ENCODE data around the gene COPS8. TPM values are rescaled to one million over a fixed set of nuclear protein-coding genes. Genes with fewer than 3 reads are reported as not detected.

Gene COPS8
- total RNA-seq, 1 experiment from 2014 or later, result 64.7 TPM

DNA sequence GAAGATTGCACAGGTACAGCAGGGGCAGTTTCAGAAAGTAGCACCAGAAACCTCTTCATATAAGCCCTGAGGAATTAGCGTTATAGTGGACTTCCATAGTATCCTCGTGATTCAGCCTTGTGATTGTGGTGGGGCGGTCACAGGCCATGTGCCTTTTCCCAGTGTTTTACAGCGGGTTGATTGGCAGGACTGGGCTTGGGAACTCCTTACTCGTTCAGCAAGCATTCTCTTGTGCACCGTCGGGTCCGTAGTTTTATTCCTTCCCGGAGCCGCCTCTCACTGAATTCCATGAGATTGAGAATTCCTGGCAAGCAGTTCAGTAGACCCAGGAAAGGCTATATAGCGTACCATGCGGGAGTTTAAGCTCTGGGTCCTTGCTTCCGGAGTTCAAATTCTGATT is 5.2 kb downstream of the COPS8 start:
- Histone ChIP-seq H3K79me2 (ENCODE audit: low read depth) (peaks cover 45% of the 10 kb centered on the region), H3K4me2 (no peak overlapping the region), H2AFZ (no peak overlapping the region), H3K27ac (no peak overlapping the region), H3K27me3 (ENCODE audit: insufficient read depth, low read depth) (no peaks in the 10 kb centered on the region), H3F3A (ENCODE audit: insufficient read depth, low read depth) (0 out of 2 replicates have a peak, but pooled peaks cover 4% of the 10 kb centered on the region), H3K4me3 (no peak overlapping the region), H3K9me2 (ENCODE audit: insufficient read depth) (no peaks in the 10 kb centered on the region), H3K9me3 (ENCODE audit: insufficient read depth, low read depth) (no peaks in the 10 kb centered on the region), H4K20me1 (ENCODE audit: insufficient read depth) (peaks cover 15% of the 10 kb centered on the region), H3K4me1 (replicated peaks; ENCODE audit: insufficient read depth) (peaks cover 10% of the 10 kb centered on the region; the same call in 1 of the 2 replicates), H3K36me3 (ENCODE audit: low read depth) (peaks cover 43% of the 10 kb centered on the region)
- intact Hi-C loops (cut with micrococcal nuclease; ENCODE audit: unreplicated experiment), result no loop called here
- no peak for TF ChIP-seq EZH2 (IDR thresholded peaks at IDR 0.05; ENCODE audit: low read depth)
- TF ChIP-seq, protein P1, sequence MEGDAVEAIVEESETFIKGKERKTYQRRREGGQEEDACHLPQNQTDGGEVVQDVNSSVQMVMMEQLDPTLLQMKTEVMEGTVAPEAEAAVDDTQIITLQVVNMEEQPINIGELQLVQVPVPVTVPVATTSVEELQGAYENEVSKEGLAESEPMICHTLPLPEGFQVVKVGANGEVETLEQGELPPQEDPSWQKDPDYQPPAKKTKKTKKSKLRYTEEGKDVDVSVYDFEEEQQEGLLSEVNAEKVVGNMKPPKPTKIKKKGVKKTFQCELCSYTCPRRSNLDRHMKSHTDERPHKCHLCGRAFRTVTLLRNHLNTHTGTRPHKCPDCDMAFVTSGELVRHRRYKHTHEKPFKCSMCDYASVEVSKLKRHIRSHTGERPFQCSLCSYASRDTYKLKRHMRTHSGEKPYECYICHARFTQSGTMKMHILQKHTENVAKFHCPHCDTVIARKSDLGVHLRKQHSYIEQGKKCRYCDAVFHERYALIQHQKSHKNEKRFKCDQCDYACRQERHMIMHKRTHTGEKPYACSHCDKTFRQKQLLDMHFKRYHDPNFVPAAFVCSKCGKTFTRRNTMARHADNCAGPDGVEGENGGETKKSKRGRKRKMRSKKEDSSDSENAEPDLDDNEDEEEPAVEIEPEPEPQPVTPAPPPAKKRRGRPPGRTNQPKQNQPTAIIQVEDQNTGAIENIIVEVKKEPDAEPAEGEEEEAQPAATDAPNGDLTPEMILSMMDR (conservative IDR thresholded peaks at IDR 0.05), result no peak
- DNase-seq, result no peak
- ChIA-PET CTCF (no interaction called here), POLR2A (ENCODE audit: unreplicated experiment) (no interaction called here)
- BruUV-seq (replicated peaks), result no TSS peak

DNA sequence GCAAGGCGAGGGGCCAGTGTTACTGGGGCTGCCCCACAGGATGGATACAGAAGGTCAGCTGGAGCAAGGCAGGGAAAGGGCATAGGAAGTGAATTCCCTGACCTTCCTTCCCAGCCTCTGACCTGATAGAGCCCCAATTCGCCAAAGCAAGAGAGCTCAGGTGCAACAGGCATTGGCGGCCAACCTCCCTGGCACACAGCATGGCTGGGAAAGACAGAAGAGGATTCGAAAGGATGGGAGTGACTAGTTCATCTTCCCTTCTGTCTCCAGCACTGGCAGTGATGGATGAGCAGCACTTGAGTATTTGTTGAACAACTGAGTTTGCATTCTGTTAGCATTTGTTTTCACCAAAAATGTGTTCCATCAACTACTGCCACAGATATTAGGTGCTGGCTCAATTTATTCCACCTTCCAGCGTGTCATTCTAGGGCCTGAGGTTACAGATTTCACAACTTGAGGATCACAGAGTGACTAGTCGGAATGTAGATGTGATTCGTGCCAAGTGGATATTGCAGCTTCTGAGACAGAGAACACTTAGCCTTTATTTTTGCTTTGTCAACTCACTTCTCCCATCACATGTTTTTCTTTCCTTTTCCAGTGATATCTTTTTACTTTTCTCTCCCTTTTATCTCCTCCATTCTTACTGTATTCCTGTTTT is 6.2 kb downstream of the COPS8 start:
- TF ChIP-seq, protein P1 (conservative IDR thresholded peaks at IDR 0.05), result no peak
- no peak for TF ChIP-seq EZH2 (IDR thresholded peaks at IDR 0.05; ENCODE audit: low read depth)
- peaks cover 46% of the 10 kb centered on the region for H3K36me3 ChIP-seq (ENCODE audit: low read depth)
- no peak overlapping the region for H3K4me3 ChIP-seq
- no peak overlapping the region for H3K4me2 ChIP-seq
- H3K9me2 ChIP-seq (ENCODE audit: insufficient read depth), result no peaks in the 10 kb centered on the region
- BruUV-seq (replicated peaks), result no TSS peak
- peaks cover 15% of the 10 kb centered on the region for H4K20me1 ChIP-seq (ENCODE audit: insufficient read depth)
- POLR2A ChIA-PET (ENCODE audit: unreplicated experiment), result no interaction called here
- H3K27me3 ChIP-seq (ENCODE audit: insufficient read depth, low read depth), result no peaks in the 10 kb centered on the region
- no peak overlapping the region for H3K27ac ChIP-seq
- H3K4me1 ChIP-seq (replicated peaks; ENCODE audit: insufficient read depth), result peaks cover 3% of the 10 kb centered on the region; the same call in 1 of the 2 replicates
- 0 out of 2 replicates have a peak, but pooled peaks cover 4% of the 10 kb centered on the region for H3F3A ChIP-seq (ENCODE audit: insufficient read depth, low read depth)
- peak in 1 of 2 experiments; percentile 35 for DNase-seq
- CTCF ChIA-PET, result no interaction called here
- H2AFZ ChIP-seq, result no peak overlapping the region
- H3K79me2 ChIP-seq (ENCODE audit: low read depth), result peaks cover 35% of the 10 kb centered on the region
- intact Hi-C loops (cut with micrococcal nuclease; ENCODE audit: unreplicated experiment), result no loop called here
- H3K9me3 ChIP-seq (ENCODE audit: insufficient read depth, low read depth), result no peaks in the 10 kb centered on the region

DNA sequence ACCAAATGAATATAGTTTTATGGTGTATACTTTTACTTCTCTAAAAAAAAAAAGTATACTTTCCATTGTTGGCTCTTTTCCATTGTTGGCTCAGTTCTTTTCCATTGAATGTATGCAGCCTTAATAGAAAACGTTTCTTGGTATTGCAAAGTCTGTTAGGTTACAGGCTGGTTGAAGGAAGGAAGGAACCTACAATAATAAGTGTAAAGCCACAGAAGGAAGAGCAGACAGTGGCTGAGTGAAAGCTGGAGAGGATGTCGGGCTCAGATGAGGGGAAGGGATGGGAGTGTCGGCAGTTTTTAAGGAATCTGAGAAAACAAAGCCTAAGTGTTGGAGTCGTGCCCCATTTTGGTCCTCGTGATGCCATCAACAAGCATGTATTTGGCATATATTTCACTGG is 6.8 kb downstream of the COPS8 start:
- Histone ChIP-seq H3K4me1 (replicated peaks; ENCODE audit: insufficient read depth) (no peaks in the 10 kb centered on the region), H3K4me2 (no peak overlapping the region), H3K27me3 (ENCODE audit: insufficient read depth, low read depth) (no peaks in the 10 kb centered on the region), H3K79me2 (ENCODE audit: low read depth) (peaks cover 29% of the 10 kb centered on the region), H3K36me3 (ENCODE audit: low read depth) (peaks cover 50% of the 10 kb centered on the region), H3K27ac (no peak overlapping the region), H3K9me2 (ENCODE audit: insufficient read depth) (no peaks in the 10 kb centered on the region), H3K9me3 (ENCODE audit: insufficient read depth, low read depth) (no peaks in the 10 kb centered on the region), H3K4me3 (no peak overlapping the region), H3F3A (ENCODE audit: insufficient read depth, low read depth) (0 out of 2 replicates have a peak, but pooled peaks cover 6% of the 10 kb centered on the region), H2AFZ (no peak overlapping the region), H4K20me1 (ENCODE audit: insufficient read depth) (peaks cover 15% of the 10 kb centered on the region)
- intact Hi-C loops (cut with micrococcal nuclease; ENCODE audit: unreplicated experiment), result no loop called here
- peak in 1 of 2 experiments; percentile 23 for DNase-seq
- BruUV-seq (replicated peaks), result no TSS peak
- TF ChIP-seq, protein P1 (conservative IDR thresholded peaks at IDR 0.05), result no peak
- TF ChIP-seq EZH2 (IDR thresholded peaks at IDR 0.05; ENCODE audit: low read depth), result no peak
- CTCF ChIA-PET, result no interaction called here
- POLR2A ChIA-PET (ENCODE audit: unreplicated experiment), result no interaction called here

Data from PC-9 (cell line).